ENCODE measurements around the gene ANKRD29. TPM values are rescaled to one million over a fixed set of nuclear protein-coding genes. Genes with fewer than 3 reads are reported as not detected.

The ANKRD29 gene
- total and polyA plus RNA-seq, 2 experiments from 2014 or later, result 6.6 to 36.6 TPM

GRCh38 chr18:23578891-23579653 is 83.6 kb downstream of the ANKRD29 start:
- Histone ChIP-seq H3F3A (replicated peaks; ENCODE audit: low read depth) (no peaks in the 10 kb centered on the region), H3K27me3 (ENCODE audit: insufficient read depth) (no peaks in the 10 kb centered on the region), H3K9me2 (ENCODE audit: insufficient read depth) (no peaks in the 10 kb centered on the region), H3K4me1 (ENCODE audit: insufficient read depth) (peaks cover 18% of the 10 kb centered on the region), H3K27ac (ENCODE audit: low read depth) (no peak overlapping the region), H3K4me3 (no peak overlapping the region), H4K20me1 (replicated peaks; ENCODE audit: insufficient read depth) (peaks cover 23% of the 10 kb centered on the region), H3K36me3 (ENCODE audit: insufficient read depth) (no peaks in the 10 kb centered on the region), H3K4me2 (no peak overlapping the region), H3K79me2 (replicated peaks; ENCODE audit: insufficient read depth) (peaks cover 72% of the 10 kb centered on the region), H2AFZ (no peak overlapping the region)
- no peak overlapping the region for H3K4me3 Mint-ChIP-seq
- H3K36me3 Mint-ChIP-seq (ENCODE audit: low read depth), result peaks cover 28% of the 10 kb centered on the region
- no peak for TF ChIP-seq NANOG (IDR thresholded peaks at IDR 0.05; ENCODE audit: borderline replicate concordance)
- TF ChIP-seq EZH2 (IDR thresholded peaks at IDR 0.05; ENCODE audit: low read depth, unreplicated experiment), result no peak
- no peak for TF ChIP-seq REST (IDR thresholded peaks at IDR 0.05; ENCODE audit: unreplicated experiment)
- TF ChIP-seq POLR2AphosphoS5 (IDR thresholded peaks at IDR 0.05; ENCODE audit: low read depth), result no peak
- no peak for TF ChIP-seq EZH2phosphoT487 (IDR thresholded peaks at IDR 0.05; ENCODE audit: unreplicated experiment)
- no peak for TF ChIP-seq ZNF462 (CRISPR knock-in tag; IDR thresholded peaks at IDR 0.05)
- no peak for TF ChIP-seq STAT1 (IDR thresholded peaks at IDR 0.05; ENCODE audit: unreplicated experiment)
- ATAC-seq (no peak), DNase-seq (ENCODE audit: low spot score) (no peak)
- H3K27ac Mint-ChIP-seq, result peak overlapping the region; percentile 42
- peaks cover 24% of the 10 kb centered on the region for H3K4me1 Mint-ChIP-seq
- H3K27me3 Mint-ChIP-seq (ENCODE audit: insufficient read depth, low read depth, poor library complexity), result no peaks in the 10 kb centered on the region
- H3K9me3 Mint-ChIP-seq, result no peaks in the 10 kb centered on the region
